NCI-H146 (cell line): ENCODE data around the gene PADI6.

ENCODE experiments used
- DNase-seq: peaks from one replicate; lab custom pipeline; 2025; lab: John Stamatoyannopoulos, UW

Gene PADI6

GRCh38 chr1:17434016-17434415, 62.0 kb downstream of the PADI6 start:
- DNase-seq: no peak

GRCh38 chr1:17434601-17435000, 62.6 kb downstream of the PADI6 start:
- DNase-seq: no peak

GRCh38 chr1:17436380-17437174, 64.6 kb downstream of the PADI6 start:
- DNase-seq: no peak

- DNase-seq: no peak
Observed at GRCh38 chr1:17437260-17437579, 65.2 kb downstream of the PADI6 start.

GRCh38 chr1:17437580-17438317, 65.8 kb downstream of the PADI6 start:
- DNase-seq: peak; percentile 35

GRCh38 chr1:17438318-17439249, 66.6 kb downstream of the PADI6 start:
- DNase-seq: peak; percentile 71

GRCh38 chr1:17439250-17440073, 67.5 kb downstream of the PADI6 start, which contains the start of gene RCC2:
RCC2 (minus strand) TSS chr1:17439677; CDS start chr1:17438514, 1,163 bp downstream.
- peak; percentile 81 for DNase-seq

- DNase-seq: no peak
Observed at GRCh38 chr1:17440074-17440826, 68.3 kb downstream of the PADI6 start.

- no peak for DNase-seq
Observed at GRCh38 chr1:17440827-17441168, 68.8 kb downstream of the PADI6 start.

- no peak for DNase-seq
Observed at GRCh38 chr1:17441265-17441992, 69.4 kb downstream of the PADI6 start.

- DNase-seq: no peak
Observed at GRCh38 chr1:17441993-17442357, 70.0 kb downstream of the PADI6 start.

GRCh38 chr1:17442841-17443240, 70.8 kb downstream of the PADI6 start:
- no peak for DNase-seq

GRCh38 chr1:17447501-17447992, 75.6 kb downstream of the PADI6 start:
- DNase-seq: no peak
